RWPE1 (cell line): ENCODE data around the gene ZDHHC1.

Experiments
- CTCF ChIA-PET: fragments of 350-600 bp; sonication (Branson Sonifier 250); formaldehyde crosslinking; extraction: SDS; loops from one replicate; lab custom pipeline; 2021; lab: Yijun Ruan, JAX
- POLR2A ChIA-PET: fragments of 400-600 bp; formaldehyde crosslinking; extraction: SDS; loops from one replicate; lab custom pipeline; 2020; ENCODE audit warnings: antibody characterized with exemption; ENCODE audit not compliant: low non-redundant PET; lab: Yijun Ruan, JAX
- DNase-seq: peaks from one replicate; pipeline ENCODE4 v3.0.0; 2012; ENCODE audit warnings: low spot score
- H3K27ac ChIP-seq: fragments of 450-650 bp; 2 replicates; pipeline ENCODE4 v1.5.1; 2017
- CTCF ChIP-seq: fragments of 450-650 bp; conservative IDR thresholded peaks from 2 replicates; pipeline ENCODE4 v1.5.1; 2017; ENCODE audit warnings: low read depth, mild to moderate bottlenecking

ZDHHC1 gene, protein sequence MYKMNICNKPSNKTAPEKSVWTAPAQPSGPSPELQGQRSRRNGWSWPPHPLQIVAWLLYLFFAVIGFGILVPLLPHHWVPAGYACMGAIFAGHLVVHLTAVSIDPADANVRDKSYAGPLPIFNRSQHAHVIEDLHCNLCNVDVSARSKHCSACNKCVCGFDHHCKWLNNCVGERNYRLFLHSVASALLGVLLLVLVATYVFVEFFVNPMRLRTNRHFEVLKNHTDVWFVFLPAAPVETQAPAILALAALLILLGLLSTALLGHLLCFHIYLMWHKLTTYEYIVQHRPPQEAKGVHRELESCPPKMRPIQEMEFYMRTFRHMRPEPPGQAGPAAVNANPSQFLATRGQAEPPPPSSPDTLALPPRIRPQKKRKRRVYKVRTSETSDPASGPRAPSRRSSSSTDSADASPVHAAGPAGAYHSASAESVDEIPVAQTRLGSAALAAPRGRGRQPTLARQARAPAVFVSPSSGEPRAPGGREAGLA

GRCh38 chr16:67415872-67416793 is at the start of gene ZDHHC1:
ZDHHC1 (minus strand) TSS chr16:67416477; CDS start chr16:67407775, 8,702 bp downstream.
- DNase-seq, result peak; percentile 52
- ChIA-PET CTCF (interaction anchor here (0.6 to 1.6 kb wide), 9 partner anchors 8 to 137 kb away, joined by 3 to 6 read pairs (median 3); no protein-coding TSS in a partner anchor), POLR2A (no interaction called here)
- peak within 1 kb of the TSS; percentile 50 for H3K27ac ChIP-seq
- TF ChIP-seq CTCF, result peak; percentile 79

DNA sequence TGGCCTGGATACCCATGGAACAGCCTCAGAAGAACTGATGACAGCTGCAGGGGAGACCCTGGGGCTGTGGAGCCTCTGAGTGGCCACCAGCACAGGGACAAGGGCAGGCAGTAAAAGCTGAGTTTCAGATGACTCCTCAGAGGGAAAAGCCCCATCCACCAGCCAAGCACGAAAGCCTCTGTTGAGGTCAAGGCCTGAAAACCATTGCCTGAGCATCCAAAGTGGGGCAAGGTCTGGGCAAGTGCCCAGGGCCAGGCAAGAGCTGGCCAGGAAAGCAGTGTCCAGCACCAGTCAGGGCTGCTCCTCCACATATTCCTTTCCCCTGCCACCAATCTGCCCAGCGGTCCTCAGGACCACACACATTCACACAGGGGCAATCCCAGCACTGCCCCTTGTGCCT is 48.3 kb upstream of the ZDHHC1 start:
- no peak for TF ChIP-seq CTCF
- POLR2A ChIA-PET, result no interaction called here
- H3K27ac ChIP-seq, result no peak overlapping the region; the same call in 1 of the 2 replicates
- CTCF ChIA-PET, result interaction anchor here (0.6 to 0.8 kb wide), 3 partner anchors 8 to 104 kb away, joined by 3 to 4 read pairs (median 4); no protein-coding TSS in a partner anchor
- DNase-seq, result no peak

GRCh38 chr16:67463691-67464090 is 47.4 kb upstream of the ZDHHC1 start:
- ChIA-PET CTCF (interaction anchor here (0.7 to 0.8 kb wide), 2 partner anchors 68 to 91 kb away, joined by 4 to 5 read pairs; no protein-coding TSS in a partner anchor), POLR2A (no interaction called here)
- no peak overlapping the region for H3K27ac ChIP-seq
- no peak for TF ChIP-seq CTCF
- no peak for DNase-seq

- no peak for TF ChIP-seq CTCF
- ChIA-PET CTCF (interaction anchor here (0.7 to 1.6 kb wide), 3 partner anchors 25 to 47 kb away, joined by 4 to 5 read pairs (median 4); partner anchors contain the start of gene ZDHHC1), POLR2A (no interaction called here)
- peak overlapping the region; percentile 53 for H3K27ac ChIP-seq
- no peak for DNase-seq
These were observed 46.8 kb upstream of the ZDHHC1 start for GRCh38 chr16:67463059-67463458.

DNA sequence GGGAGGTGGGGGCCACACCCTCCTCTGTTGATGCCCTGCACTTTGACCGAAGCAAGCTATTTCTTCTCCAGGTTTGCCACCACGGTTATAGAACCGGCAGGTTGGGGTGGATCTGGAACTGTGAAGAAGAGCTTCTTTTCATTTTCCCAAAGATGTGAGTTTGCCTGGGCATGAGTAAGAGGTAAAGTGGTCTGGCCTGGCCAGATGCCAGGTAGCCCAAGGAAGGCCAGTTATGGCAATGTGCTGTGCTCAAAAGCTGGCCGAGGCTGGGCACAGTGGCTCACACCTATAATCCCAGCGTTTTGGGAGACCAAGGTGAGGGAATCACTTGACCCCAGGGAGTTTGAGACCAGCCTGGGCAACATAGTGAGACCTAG is 46.0 kb upstream of the ZDHHC1 start:
- POLR2A ChIA-PET, result interaction anchor here (0.6 kb wide), 1 partner anchor 218 kb away, joined by 3 read pairs; no protein-coding TSS in a partner anchor
- DNase-seq, result no peak
- no peak for TF ChIP-seq CTCF
- CTCF ChIA-PET, result interaction anchor here (0.7 to 1.6 kb wide), 5 partner anchors 15 to 46 kb away, joined by 4 to 7 read pairs (median 4); partner anchors contain the start of gene ZDHHC1
- H3K27ac ChIP-seq, result peak overlapping the region; percentile 53
